HCT116 (cell line): Measurements from ENCODE around the gene LGALS9.

Experiments used
- EGR1 ChIP-seq: IDR thresholded peaks from 2 replicates; pipeline ENCODE4 v1.6.1; 2012; ENCODE audit warnings: low read depth
- EZH2phosphoT487 ChIP-seq: fragments of 200-600 bp; IDR thresholded peaks from 2 replicates; pipeline ENCODE4 v1.6.1; 2018; ENCODE audit warnings: antibody characterized with exemption, borderline replicate concordance
- JUND ChIP-seq: IDR thresholded peaks from 2 replicates; pipeline ENCODE4 v1.6.1; 2012
- POLR2A ChIP-seq: IDR thresholded peaks from 2 replicates; pipeline ENCODE4 v1.7.0; 2011; ENCODE audit warnings: borderline replicate concordance; ENCODE audit not compliant: insufficient read depth, insufficient read length; ENCODE audit errors: extremely low read depth
- TCF7L2 ChIP-seq: IDR thresholded peaks from 2 replicates; pipeline ENCODE4 v1.7.0; 2011; ENCODE audit warnings: borderline replicate concordance, inconsistent platforms; ENCODE audit not compliant: insufficient read depth, insufficient read length; ENCODE audit errors: extremely low read depth
- YY1 ChIP-seq: IDR thresholded peaks from 2 replicates; pipeline ENCODE4 v1.6.1; 2011; ENCODE audit warnings: low read length, low read depth, moderate library complexity, mild to moderate bottlenecking; ENCODE audit not compliant: insufficient replicate concordance; ENCODE audit errors: extremely low read depth
- TF ChIP-seq, protein P1 (sequence below): IDR thresholded peaks from 2 replicates; pipeline ENCODE4 v1.6.1; 2012
- TF ChIP-seq, protein P2 (sequence below), 3 experiments: fragments of 200-600 bp in 1 of 3; sonication (generic) in 1 of 3; IDR thresholded peaks in 2 of 3; conservative IDR thresholded peaks in 1 of 3; 2 replicates each; pipeline ENCODE4 v1.5.1; 2012 to 2017; ENCODE audit warnings: low read depth in 2 of 3, low read length in 2 of 3, antibody characterized with exemption in 1 of 3, borderline replicate concordance in 1 of 3, control low read depth in 1 of 3, mild to moderate bottlenecking in 1 of 3, mixed read lengths in 1 of 3, mixed run types in 1 of 3, moderate library complexity in 1 of 3; ENCODE audit not compliant: insufficient read depth in 1 of 3

DNA sequence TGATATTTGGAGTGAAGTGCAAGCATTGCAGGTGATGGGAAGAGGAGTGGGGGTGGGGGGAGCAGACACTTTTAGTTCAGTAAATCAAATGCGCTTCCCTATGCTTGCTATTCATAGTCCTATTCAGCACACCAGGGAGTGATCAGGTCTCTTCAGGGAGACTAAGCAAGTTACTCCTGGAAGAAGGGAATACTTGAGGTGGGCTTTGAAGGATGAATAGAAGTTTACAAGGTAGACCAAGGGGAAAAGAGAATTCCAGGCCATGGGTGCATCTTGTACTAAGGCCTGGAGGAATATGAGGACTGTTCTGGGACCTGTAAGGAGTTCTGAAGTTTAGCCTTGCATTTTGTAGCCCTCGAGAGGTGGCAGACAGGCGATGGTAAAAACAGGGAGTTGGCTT lies 40.1 kb upstream of the LGALS9 start:
- TF ChIP-seq, protein P1, sequence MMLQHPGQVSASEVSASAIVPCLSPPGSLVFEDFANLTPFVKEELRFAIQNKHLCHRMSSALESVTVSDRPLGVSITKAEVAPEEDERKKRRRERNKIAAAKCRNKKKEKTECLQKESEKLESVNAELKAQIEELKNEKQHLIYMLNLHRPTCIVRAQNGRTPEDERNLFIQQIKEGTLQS: no peak
- no peak for TF ChIP-seq POLR2A
- no peak for TF ChIP-seq EGR1
- TF ChIP-seq, protein P2, sequence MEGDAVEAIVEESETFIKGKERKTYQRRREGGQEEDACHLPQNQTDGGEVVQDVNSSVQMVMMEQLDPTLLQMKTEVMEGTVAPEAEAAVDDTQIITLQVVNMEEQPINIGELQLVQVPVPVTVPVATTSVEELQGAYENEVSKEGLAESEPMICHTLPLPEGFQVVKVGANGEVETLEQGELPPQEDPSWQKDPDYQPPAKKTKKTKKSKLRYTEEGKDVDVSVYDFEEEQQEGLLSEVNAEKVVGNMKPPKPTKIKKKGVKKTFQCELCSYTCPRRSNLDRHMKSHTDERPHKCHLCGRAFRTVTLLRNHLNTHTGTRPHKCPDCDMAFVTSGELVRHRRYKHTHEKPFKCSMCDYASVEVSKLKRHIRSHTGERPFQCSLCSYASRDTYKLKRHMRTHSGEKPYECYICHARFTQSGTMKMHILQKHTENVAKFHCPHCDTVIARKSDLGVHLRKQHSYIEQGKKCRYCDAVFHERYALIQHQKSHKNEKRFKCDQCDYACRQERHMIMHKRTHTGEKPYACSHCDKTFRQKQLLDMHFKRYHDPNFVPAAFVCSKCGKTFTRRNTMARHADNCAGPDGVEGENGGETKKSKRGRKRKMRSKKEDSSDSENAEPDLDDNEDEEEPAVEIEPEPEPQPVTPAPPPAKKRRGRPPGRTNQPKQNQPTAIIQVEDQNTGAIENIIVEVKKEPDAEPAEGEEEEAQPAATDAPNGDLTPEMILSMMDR (IDR thresholded peaks at IDR 0.05 in 2 of 3, conservative IDR thresholded peaks at IDR 0.05 in 1 of 3; ENCODE audit: borderline replicate concordance in 1 of 3, insufficient read depth in 1 of 3, low read depth in 2 of 3, low read length in 2 of 3): no peak
- no peak for TF ChIP-seq YY1
- TF ChIP-seq JUND: no peak
- no peak for TF ChIP-seq EZH2phosphoT487
- TF ChIP-seq TCF7L2: no peak
